IMR-90 (cell line): ENCODE data around the gene GPR137. TPM values are rescaled to one million over a fixed set of nuclear protein-coding genes. Genes with fewer than 3 reads are reported as not detected.

ENCODE experiments used
- ATAC-seq: fragments of 200-7000 bp; cut with Tn5 transposase; 2 replicates; pipeline ENCODE4 v1.9.1; 2020; ENCODE audit warnings: low read depth, mild to moderate bottlenecking, moderate library complexity
- BruUV-seq: library from RNA; stranded (reverse); fragments of 400-500 nt; replicated peaks from 2 replicates; lab custom pipeline; 2021; lab: Mats Ljungman, UMichigan
- CTCF ChIA-PET: fragments of 300-600 bp; formaldehyde crosslinking; extraction: SDS; loops from one replicate; lab custom pipeline; 2021; ENCODE audit warnings: antibody characterized with exemption; lab: Yijun Ruan, JAX
- POLR2A ChIA-PET: fragments of 300-600 bp; sonication (Branson Sonifier 250); formaldehyde crosslinking; loops from one replicate; lab custom pipeline; 2022; ENCODE audit warnings: antibody characterized with exemption; ENCODE audit not compliant: unreplicated experiment; lab: Charles Lee
- DNase-seq: peaks from one replicate; pipeline ENCODE4 v3.0.0; 2013
- H2AFZ ChIP-seq: replicated peaks from 2 replicates; pipeline ENCODE3; 2013; ENCODE audit warnings: low read length, mild to moderate bottlenecking; ENCODE audit not compliant: poor library complexity
- H2AK5ac ChIP-seq: 2 replicates; pipeline ENCODE4 v1.6.1; 2013; ENCODE audit warnings: low read depth, low read length, inconsistent platforms
- H2AK9ac ChIP-seq: replicated peaks from 2 replicates; pipeline ENCODE3; 2013; ENCODE audit warnings: mild to moderate bottlenecking, low read depth, low read length, moderate library complexity; ENCODE audit not compliant: poor library complexity
- H2BK120ac ChIP-seq: 2 replicates; pipeline ENCODE4 v1.6.1; 2013; ENCODE audit warnings: low read depth, low read length, inconsistent platforms
- H2BK15ac ChIP-seq: 3 replicates; pipeline ENCODE4 v1.6.1; 2013; ENCODE audit warnings: low read depth, low read length, inconsistent platforms
- H2BK20ac ChIP-seq: 2 replicates; pipeline ENCODE4 v1.6.1; 2013; ENCODE audit warnings: low read depth, mild to moderate bottlenecking, inconsistent platforms, low read length, moderate library complexity
- H2BK5ac ChIP-seq: 2 replicates; pipeline ENCODE4 v1.6.1; 2013; ENCODE audit warnings: mild to moderate bottlenecking, low read depth, low read length, inconsistent platforms; ENCODE audit not compliant: poor library complexity, severe bottlenecking
- H3K14ac ChIP-seq: replicated peaks from 2 replicates; pipeline ENCODE4 v1.6.1; 2013; ENCODE audit warnings: low read depth, low read length, inconsistent platforms
- H3K18ac ChIP-seq: 2 replicates; pipeline ENCODE4 v1.6.1; 2013; ENCODE audit warnings: low read depth, low read length, control low read depth
- H3K23ac ChIP-seq: 2 replicates; pipeline ENCODE4 v1.6.1; 2013; ENCODE audit warnings: low read depth, low read length, inconsistent platforms
- H3K27ac ChIP-seq: 2 replicates; pipeline ENCODE4 v1.5.1; 2013; ENCODE audit warnings: mild to moderate bottlenecking, control low read depth, low read length; ENCODE audit not compliant: insufficient read depth
- H3K27me3 ChIP-seq: 2 replicates; pipeline ENCODE4 v1.6.1; 2013; ENCODE audit warnings: low read length; ENCODE audit not compliant: control insufficient read depth, insufficient read depth
- H3K36me3 ChIP-seq: 2 replicates; pipeline ENCODE4 v1.6.1; 2013; ENCODE audit warnings: low read length, mixed read lengths; ENCODE audit not compliant: control insufficient read depth, insufficient read depth
- H3K4ac ChIP-seq: 2 replicates; pipeline ENCODE4 v1.6.1; 2013; ENCODE audit warnings: low read depth, low read length, inconsistent platforms
- H3K4me1 ChIP-seq: 2 replicates; pipeline ENCODE4 v1.6.1; 2013; ENCODE audit warnings: low read length, mixed read lengths; ENCODE audit not compliant: control insufficient read depth, insufficient read depth
- H3K4me2 ChIP-seq: 2 replicates; pipeline ENCODE4 v1.6.1; 2013; ENCODE audit warnings: low read depth, mild to moderate bottlenecking, control low read depth, low read length, moderate library complexity
- H3K4me3 ChIP-seq: 2 replicates; pipeline ENCODE4 v1.5.1; 2013; ENCODE audit warnings: low read depth, mild to moderate bottlenecking, control low read depth, low read length, moderate library complexity; ENCODE audit not compliant: insufficient read depth
- H3K56ac ChIP-seq: 2 replicates; pipeline ENCODE4 v1.6.1; 2013; ENCODE audit warnings: low read length, inconsistent platforms; ENCODE audit not compliant: insufficient read depth; ENCODE audit errors: extremely low read depth
- H3K79me1 ChIP-seq, 2 experiments: 2 replicates each; pipeline ENCODE4 v1.6.1; 2013; ENCODE audit warnings: low read length in 2 of 2, inconsistent platforms in 1 of 2, low read depth in 1 of 2
- H3K9ac ChIP-seq: 2 replicates; pipeline ENCODE4 v1.6.1; 2013; ENCODE audit warnings: low read depth, low read length, control low read depth
- H3K9me1 ChIP-seq: 2 replicates; pipeline ENCODE4 v1.6.1; 2013; ENCODE audit warnings: low read length, inconsistent platforms; ENCODE audit not compliant: insufficient read depth
- H3K9me3 ChIP-seq: 2 replicates; pipeline ENCODE4 v1.6.1; 2013; ENCODE audit warnings: low read length; ENCODE audit not compliant: control insufficient read depth, insufficient read depth
- H4K20me1 ChIP-seq: 2 replicates; pipeline ENCODE4 v1.6.1; 2013; ENCODE audit warnings: low read length, inconsistent platforms; ENCODE audit not compliant: insufficient read depth
- H4K5ac ChIP-seq: 2 replicates; pipeline ENCODE4 v1.6.1; 2013; ENCODE audit warnings: mild to moderate bottlenecking, low read depth, low read length, control low read depth
- H4K8ac ChIP-seq, 2 experiments: 2 replicates each; pipeline ENCODE4 v1.6.1; 2013; ENCODE audit warnings: low read depth in 2 of 2, low read length in 2 of 2, control low read depth in 1 of 2, inconsistent platforms in 1 of 2
- H4K91ac ChIP-seq: 2 replicates; pipeline ENCODE4 v1.6.1; 2013; ENCODE audit warnings: low read depth, low read length, inconsistent platforms; ENCODE audit not compliant: insufficient read depth
- CHD1 ChIP-seq: IDR thresholded peaks from 2 replicates; pipeline ENCODE4 v1.6.1; 2012; ENCODE audit warnings: low read depth, low read length, improper control_type of control experiment
- CTCF ChIP-seq: conservative IDR thresholded peaks from 2 replicates; pipeline ENCODE4 v1.5.1; 2012; ENCODE audit warnings: mild to moderate bottlenecking, low read depth, low read length, improper control_type of control experiment
- ELK1 ChIP-seq: fragments of 150-350 bp; IDR thresholded peaks from 2 replicates; pipeline ENCODE4 v1.6.1; 2016; ENCODE audit warnings: low read depth, mild to moderate bottlenecking, low read length, moderate library complexity, borderline replicate concordance
- POLR2A ChIP-seq: IDR thresholded peaks from 2 replicates; pipeline ENCODE4 v1.6.1; 2012; ENCODE audit warnings: mild to moderate bottlenecking, low read depth, low read length
- RAD21 ChIP-seq: IDR thresholded peaks from 2 replicates; pipeline ENCODE4 v1.6.1; 2012; ENCODE audit warnings: low read length, improper control_type of control experiment
- WGBS, 2 experiments: methylation state at CpG; one replicate each; pipeline versions ENCODE4 v1.1.5 to v1.1.7; 2013; ENCODE audit warnings: missing lambda C conversion rate in 2 of 2; ENCODE audit not compliant: insufficient read length in 1 of 2; ENCODE audit errors: extremely low coverage in 2 of 2; 5-methylcytosine and 5-hydroxymethylcytosine counted together
- dilution Hi-C: fragments of 300-500 bp; cut with HindIII; formaldehyde crosslinking; loops from one replicate; pipeline ENCODE4 v1.14.3; 2018; ENCODE audit warnings: low sequenced_read_pairs; ENCODE audit not compliant: unreplicated experiment
- in situ Hi-C: fragments of 300-500 bp; cut with MboI; formaldehyde crosslinking; loops from 3 replicates; pipeline ENCODE4 v1.14.3; 2019; ENCODE audit warnings: low sequenced_read_pairs, inconsistent platforms, mixed read lengths
- intact Hi-C: fragments of 100-400 bp; cut with micrococcal nuclease; formaldehyde crosslinking; loops from 2 replicates; pipeline ENCODE4 v1.10.0; 2022
- polyA plus RNA-seq, 3 experiments: library from polyadenylated mRNA; depleted of rRNA; stranded (reverse); fragments of >200 nt; gene quantifications; 2 replicates each; pipeline ENCODE4 v1.2.3, GENCODE V29; 2012; ENCODE audit warnings: low replicate concordance in 1 of 3
- total RNA-seq: library from RNA; depleted of rRNA; stranded (reverse); fragments of >200 nt; gene quantifications from 2 replicates; pipeline ENCODE4 v1.2.3, GENCODE V29; 2012

The GPR137 gene
- total and polyA plus RNA-seq, 2 of the 4 experiments (the other 2 are of a cell fraction) = 3.6 to 26.0 TPM

GRCh38 chr11:64324692-64325469 is 39.2 kb downstream of the GPR137 start:
- CTCF ChIA-PET = interaction anchor here (0.8 to 1.5 kb wide), 3 partner anchors 9 to 30 kb away, joined by 3 to 5 read pairs (median 5); no protein-coding TSS in a partner anchor
- Histone ChIP-seq H2BK120ac (no peak overlapping the region), H4K5ac (no peak overlapping the region), H3K36me3 (peaks cover 19% of the 10 kb centered on the region), H3K14ac (0 out of 2 replicates have a peak overlapping the region, but pooled peaks have one; percentile 78), H3K56ac (no peak overlapping the region), H2BK20ac (no peak overlapping the region), H2BK5ac (no peak overlapping the region), H3K79me1 (peaks cover 0 to 8% of the 10 kb centered on the region in 2 experiments; a peak in 2 of 4 replicates), H2AK9ac (no peak overlapping the region), H4K8ac (no peak overlapping the region; a peak in 1 of 4 replicates), H3K27ac (peak overlapping the region; percentile 49; the same call in 1 of the 2 replicates), H3K18ac (no peak overlapping the region), H2AK5ac (no peak overlapping the region), H3K4ac (peak overlapping the region; percentile 75; the same call in 1 of the 2 replicates), H3K4me1 (peaks cover 4% of the 10 kb centered on the region), H4K91ac (no peak overlapping the region), H2BK15ac (no peak overlapping the region; the same call in 2 of the 3 replicates), H3K9ac (no peak overlapping the region), H3K23ac (no peak overlapping the region), H3K9me1 (0 out of 2 replicates have a peak, but pooled peaks cover 3% of the 10 kb centered on the region), H4K20me1 (no peaks in the 10 kb centered on the region; the same call in 1 of the 2 replicates), H3K27me3 (no peaks in the 10 kb centered on the region; the same call in 1 of the 2 replicates), H3K4me3 (no peak overlapping the region), H3K9me3 (0 out of 2 replicates have a peak, but pooled peaks cover 2% of the 10 kb centered on the region), H2AFZ (no peak overlapping the region), H3K4me2 (no peak overlapping the region)
- ATAC-seq = peak; percentile 63
- POLR2A ChIA-PET = interaction anchor here (0.6 kb wide), 1 partner anchor 432 kb away, joined by 6 read pairs; no protein-coding TSS in a partner anchor
- intact Hi-C loops = no loop called here
- WGBS, 2 experiments = no CpG with 5 or more reads among the region's 11 CpGs
- dilution Hi-C loops = no loop called here
- in situ Hi-C loops = no loop called here
- DNase-seq = no peak
- no TSS peak for BruUV-seq
- TF ChIP-seq POLR2A = no peak
- no peak for TF ChIP-seq ELK1
- TF ChIP-seq RAD21 = no peak
- TF ChIP-seq CHD1 = no peak
- TF ChIP-seq CTCF = no peak
